NCI-H2227 (cell line): ENCODE results near the gene DCP2.
A peak's percentile ranks its signal among the peaks of the same experiment; 100 is the strongest.

Experiments used
- DNase-seq: peaks from one replicate; lab custom pipeline; 2025; ENCODE audit not compliant: unreplicated experiment; lab: John Stamatoyannopoulos, UW

Gene DCP2

GRCh38 chr5:113062869-113063508, 86.4 kb downstream of the DCP2 start:
- peak; percentile 27 for DNase-seq

DNA sequence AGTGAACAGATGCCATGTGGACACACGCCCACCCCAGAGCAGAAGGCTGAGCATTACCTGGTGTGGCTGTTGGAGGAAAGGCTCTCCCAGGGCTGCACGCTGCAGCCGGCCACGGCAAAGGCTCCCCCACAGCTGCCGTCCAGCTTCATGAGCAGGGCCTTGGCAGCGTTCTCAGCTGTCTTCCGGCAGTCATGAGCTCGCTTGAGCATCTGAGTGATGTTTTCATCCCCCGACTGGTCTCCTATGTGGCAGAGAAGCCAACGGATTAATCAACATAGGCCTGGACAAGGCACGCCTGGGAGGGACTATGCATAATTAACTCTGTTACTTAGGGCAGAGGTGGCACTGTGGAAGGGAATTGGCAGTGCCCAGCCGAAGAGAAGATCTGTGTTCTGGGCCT, 87.3 kb downstream of the DCP2 start:
- DNase-seq: no peak

GRCh38 chr5:113064806-113065205, 88.2 kb downstream of the DCP2 start:
- no peak for DNase-seq

DNA sequence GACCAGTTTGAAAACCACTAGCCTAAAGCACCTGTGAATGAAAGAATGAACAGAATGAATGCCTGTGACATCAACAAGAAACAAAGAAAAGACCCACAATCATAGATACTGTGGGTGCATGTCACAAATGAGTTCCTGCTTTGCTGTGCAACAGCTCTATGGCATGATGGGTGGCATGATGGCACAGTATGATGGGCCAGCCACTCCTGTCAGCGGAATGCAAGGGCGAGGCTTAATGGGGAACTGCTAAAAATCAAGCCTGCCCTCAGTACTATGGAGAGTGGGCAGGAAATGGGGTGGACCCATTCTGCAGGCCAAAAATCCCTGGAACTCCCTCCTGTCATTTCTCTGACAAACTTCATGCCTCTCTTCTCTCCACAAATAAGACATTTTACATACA, 89.0 kb downstream of the DCP2 start:
- DNase-seq: no peak

GRCh38 chr5:113067635-113068344, 91.2 kb downstream of the DCP2 start:
- no peak for DNase-seq

GRCh38 chr5:113068559-113068958, 92.0 kb downstream of the DCP2 start:
- DNase-seq: no peak
